ENCODE results near the gene USP25.

Gene USP25

DNA sequence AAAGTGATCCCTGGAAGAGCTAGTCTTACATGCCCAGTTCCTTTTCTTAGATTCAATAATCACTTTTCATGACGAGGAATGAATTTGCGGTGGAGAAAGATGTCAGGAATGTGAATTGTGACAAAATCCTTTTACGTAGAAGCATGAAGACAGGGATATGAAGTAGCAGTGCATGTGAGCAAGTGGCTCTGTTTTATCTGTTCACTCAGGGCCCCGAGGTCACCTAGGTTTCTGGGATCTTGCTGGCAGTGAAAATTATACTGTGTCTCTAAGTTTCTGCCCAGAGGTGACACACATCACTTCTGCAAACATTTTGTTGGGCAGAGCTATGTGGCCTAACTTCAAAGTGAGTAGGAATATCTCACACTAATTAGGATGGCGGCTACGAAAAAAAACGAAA is 79.3 kb downstream of the USP25 start:
- DNase-seq (ENCODE audit: low read depth in 3 of 3): no peak

DNA sequence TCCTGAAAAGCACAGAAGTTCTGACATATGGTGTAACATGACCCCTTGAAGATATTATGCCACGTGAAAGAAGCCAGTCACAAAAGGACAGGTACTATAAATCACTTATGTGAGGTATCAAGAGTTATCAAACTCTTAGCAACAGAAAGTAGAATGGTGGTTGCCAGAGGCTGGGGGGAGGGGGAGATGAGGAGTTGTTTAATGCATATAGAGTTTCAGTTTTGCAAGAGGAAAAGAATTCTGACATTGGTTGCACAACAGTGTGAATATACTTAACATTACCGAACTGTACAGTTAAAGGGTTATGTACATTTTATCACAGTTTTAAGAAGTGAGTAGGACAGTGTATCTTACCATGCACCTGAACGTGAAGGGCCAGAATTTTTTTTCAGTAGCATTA is 80.0 kb downstream of the USP25 start:
- no peak for DNase-seq (ENCODE audit: low read depth in 3 of 3)

DNA sequence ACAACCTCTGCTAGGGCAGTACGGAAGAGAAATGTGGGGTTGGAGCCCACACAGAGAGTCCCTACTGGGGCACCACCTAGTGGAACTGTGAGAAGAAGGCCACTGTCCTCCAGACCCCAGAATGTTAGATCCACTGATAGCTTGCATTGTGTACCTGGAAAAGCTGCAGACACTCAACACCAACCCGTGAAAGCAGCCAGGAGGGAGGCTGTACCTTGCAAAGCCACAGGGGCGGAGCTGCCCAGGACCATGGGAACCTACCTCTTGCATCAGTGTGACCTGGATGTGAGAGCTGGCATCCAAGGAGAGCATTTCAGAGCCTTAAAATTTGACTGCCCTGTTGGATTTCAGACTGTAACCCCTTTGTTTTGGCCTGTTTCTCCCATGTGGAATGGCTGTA is 85.5 kb downstream of the USP25 start:
- no peak for DNase-seq (ENCODE audit: low read depth in 3 of 3)

DNA sequence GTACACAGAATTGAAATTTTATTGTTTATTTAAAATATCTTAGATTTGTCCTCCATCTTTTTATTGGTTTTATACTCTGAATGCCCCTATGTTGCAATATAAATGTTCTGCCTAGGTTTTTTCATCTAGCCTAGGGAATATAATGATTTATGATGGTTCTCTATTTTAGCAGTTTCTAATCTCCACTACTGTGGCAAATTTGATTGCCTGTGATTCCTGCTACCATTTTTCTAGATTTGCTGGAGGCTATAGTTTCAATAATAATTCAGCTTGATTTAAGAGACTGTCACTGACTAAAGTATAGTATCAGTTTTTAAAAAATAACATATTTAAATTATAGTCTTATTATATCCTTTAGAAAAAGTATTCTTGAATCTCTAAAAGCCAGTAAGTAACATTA is 90.5 kb downstream of the USP25 start:
- DNase-seq (ENCODE audit: low read depth in 3 of 3): no peak

DNA sequence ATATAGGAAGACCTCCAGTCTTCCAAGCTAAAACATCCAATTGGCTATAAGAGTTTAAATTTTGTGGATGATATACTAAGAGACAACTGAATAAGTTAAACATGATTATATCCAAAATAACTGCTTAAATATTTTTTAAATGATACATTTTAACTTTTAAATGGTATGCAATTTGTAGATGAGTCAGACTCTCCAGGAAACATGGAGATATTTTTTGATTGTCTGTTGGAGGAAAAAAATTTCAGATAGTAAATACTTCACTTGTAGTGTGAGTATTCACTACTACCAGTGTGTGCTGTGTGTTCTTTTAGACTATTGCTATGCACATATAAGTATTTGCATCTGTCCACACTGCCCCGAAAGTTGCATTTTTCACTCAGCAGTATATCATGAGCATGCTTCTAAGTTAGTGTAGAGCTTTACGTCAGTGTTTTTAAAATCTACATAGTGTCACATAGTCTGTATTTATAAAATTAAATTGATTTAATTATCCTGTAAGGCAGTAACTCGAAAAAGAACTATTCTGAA is 91.1 kb downstream of the USP25 start:
- no peak for DNase-seq (ENCODE audit: low read depth in 3 of 3)

DNA sequence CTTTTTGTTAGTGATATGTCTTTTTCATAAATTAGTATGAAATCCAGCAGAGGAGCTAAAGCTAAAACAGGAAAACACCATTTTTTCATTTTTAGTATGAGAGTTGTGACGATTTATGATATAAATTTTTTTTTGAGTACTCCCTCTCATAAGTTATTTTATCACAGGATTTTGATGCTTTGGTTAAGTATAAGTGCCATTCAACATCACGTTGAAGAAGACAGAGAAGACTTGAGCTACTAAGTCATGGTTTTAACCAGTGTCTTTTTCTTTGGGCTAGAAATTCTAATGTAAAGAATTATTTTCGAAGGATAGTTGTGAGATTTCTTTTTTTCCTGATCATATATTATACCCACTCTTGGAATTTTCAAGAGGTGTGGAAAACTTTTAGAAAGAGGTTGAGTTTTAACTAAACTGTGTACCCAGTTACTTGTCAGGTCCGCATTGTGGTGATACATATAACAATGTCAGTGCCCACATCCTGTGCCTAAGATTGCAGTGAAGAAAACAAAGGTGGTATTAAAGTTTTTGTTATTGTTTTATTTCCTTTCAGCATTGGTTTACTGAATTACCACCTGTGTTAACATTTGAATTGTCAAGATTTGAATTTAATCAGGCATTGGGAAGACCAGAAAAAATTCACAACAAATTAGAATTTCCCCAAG is 93.8 kb downstream of the USP25 start:
- peak in 1 of 3 donors; percentile 1 for DNase-seq (ENCODE audit: low read depth in 3 of 3)

DNA sequence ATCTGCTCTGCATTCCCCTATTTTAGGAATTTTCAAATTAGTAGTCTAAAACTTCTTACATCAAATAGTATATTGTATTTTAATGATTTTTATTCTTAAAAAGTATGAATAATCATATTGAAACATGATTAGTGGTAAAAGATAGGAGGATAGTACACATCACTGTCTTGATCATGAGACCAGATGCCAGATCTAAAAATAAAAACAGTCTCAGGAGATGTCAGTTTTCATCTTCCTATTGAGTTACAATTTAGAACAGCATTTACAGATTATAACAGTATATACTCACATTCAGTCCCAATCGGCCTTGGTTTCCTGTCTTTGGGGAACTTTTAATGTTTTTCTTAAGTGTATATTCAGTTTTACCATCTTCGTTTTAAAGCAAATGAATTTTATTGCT is 95.9 kb downstream of the USP25 start:
- DNase-seq (ENCODE audit: low read depth in 3 of 3): no peak

DNA sequence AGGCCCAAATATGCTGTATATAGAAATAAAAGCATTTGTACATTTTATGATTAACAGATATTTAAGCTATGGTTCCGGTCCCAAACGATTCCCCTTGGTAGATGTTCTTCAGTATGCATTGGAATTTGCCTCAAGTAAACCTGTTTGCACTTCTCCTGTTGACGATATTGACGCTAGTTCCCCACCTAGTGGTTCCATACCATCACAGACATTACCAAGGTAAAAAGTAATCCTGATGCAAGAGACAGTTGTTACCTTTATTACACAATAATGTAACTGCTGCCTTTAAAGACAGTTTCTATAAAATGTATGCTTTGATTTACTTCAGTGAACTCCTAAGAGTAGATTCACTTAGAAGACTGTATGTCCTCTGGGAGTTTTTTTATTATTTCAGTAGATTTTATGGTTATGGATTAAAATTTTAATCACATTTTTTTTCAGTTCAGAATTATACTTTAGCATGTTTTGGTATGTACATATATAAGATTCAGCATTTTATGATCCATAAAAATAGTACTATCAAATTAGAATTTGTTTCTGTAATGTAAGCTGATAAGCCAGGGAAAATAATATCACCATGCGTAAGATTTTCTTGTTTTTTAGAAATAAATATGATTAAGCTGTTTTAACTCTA is 96.5 kb downstream of the USP25 start:
- peak in 1 of 3 donors; percentile 4 for DNase-seq (ENCODE audit: low read depth in 3 of 3)

DNA sequence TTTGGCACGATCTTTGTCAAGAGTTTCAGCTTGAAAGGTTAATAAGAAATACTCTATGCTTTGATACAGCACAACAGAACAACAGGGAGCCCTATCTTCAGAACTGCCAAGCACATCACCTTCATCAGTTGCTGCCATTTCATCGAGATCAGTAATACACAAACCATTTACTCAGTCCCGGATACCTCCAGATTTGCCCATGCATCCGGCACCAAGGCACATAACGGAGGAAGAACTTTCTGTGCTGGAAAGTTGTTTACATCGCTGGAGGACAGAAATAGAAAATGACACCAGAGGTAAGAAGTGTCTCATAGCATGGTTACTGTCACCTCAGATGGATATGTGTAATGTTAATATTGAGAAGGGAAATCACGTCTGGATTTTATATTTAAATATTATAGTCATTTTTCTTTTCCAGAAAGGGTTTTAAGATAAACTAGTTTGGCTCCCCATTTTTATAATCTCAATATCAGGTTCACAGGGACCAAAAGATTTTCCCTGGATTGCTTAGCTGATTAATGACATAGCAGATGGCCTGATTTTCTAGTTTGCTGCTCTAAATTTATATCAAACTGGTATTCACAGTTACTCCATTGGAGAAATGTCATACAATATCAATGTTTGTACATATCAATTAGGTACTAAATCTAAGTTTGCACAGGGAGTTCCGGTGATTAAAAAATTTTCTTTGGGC is 97.3 kb downstream of the USP25 start:
- DNase-seq (ENCODE audit: low read depth in 3 of 3): no peak

DNA sequence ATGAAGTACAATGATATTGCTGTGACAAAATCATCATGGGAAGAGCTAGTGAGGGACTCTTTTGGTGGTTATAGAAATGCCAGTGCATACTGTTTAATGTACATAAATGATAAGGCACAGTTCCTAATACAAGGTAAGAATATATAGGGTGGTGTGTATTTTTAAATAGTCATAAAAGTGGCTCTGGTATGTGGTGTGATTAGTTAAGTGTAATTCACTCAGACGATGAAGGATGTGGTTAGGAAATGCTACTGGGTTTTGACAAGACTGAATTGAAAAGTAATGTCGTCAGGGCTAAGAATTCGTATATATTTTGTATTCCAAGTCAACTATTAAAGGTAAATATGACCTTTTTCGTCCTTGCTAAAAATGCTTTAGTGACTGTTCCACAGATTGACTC is 101.7 kb downstream of the USP25 start:
- DNase-seq (ENCODE audit: low read depth in 3 of 3): no peak

DNA sequence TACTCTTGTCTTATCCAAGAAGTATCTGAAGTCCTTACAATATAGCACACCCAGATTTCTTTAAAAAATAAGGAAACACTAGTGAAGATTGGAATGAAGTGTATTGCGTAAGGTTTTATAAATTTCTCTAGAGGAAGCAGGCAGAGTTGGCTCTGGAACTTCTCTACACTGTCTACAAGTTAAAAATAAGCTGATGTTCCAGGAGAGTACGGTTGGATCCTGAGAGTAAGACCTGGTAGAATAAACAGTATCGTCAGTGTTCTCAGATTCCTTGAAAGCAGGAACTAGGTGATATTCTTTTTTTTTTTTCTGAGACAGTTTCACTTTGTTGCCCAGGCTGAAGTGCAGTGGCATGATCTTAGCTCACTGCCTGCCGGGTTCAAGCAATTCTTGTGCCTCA is 107.9 kb downstream of the USP25 start:
- no peak for DNase-seq (ENCODE audit: low read depth in 3 of 3)

DNA sequence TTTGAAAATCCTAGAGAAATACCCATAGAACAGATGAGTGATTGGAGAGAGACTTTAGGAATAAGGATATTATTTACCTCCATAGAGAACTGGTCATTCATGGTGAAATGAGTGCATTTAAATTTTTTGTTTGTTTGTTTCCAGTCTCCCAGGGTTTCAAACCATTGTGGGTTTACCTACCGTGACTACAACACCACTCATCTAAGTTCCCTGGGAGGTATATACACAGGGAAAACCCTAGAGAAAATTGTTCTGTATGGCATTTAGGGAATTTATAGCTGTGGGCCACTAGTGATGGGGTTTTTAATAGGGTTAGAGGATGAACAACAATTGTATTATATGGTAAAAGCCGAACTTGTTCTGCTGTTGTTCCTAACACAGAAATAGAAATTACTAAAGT is 109.2 kb downstream of the USP25 start:
- DNase-seq (ENCODE audit: low read depth in 3 of 3): no peak

DNA sequence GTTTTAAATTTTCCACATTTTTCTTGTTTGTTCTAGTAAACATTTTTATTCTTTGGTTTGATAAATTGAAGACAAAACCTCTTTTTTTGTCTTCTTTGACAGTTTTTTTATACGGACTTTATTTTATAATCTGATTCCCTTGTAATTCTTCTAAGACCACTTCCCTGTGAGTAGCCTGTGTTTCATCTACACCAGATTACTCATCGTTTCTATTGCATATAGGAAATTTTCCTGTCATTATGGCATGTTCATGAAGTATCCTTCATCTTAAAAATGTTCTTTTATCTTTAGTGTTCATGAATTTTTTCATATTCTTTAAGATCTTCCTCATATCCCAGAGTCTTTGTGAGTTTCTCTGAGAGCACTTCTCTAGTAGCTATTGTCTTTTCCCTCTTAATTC is 109.8 kb downstream of the USP25 start:
- no peak for DNase-seq (ENCODE audit: low read depth in 3 of 3)

DNA sequence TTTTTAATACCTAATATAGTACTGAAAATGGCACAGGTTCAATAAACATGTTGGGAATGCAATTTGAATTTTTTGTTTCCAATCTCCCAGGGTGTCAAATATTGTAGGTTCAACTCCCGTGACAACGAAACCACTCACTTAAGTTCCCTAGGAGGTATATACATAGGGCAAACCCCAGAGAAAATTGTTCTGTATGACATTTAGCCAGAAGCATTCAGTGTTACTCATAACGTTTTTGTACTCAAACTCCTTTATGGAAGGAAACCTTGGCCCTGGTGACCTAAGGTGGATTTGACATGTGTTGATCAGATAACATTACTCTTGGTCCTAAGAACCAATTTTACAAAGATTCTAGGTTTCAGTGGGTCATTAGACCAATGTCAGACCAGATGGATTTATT is 110.6 kb downstream of the USP25 start:
- no peak for DNase-seq (ENCODE audit: low read depth in 3 of 3)

DNA sequence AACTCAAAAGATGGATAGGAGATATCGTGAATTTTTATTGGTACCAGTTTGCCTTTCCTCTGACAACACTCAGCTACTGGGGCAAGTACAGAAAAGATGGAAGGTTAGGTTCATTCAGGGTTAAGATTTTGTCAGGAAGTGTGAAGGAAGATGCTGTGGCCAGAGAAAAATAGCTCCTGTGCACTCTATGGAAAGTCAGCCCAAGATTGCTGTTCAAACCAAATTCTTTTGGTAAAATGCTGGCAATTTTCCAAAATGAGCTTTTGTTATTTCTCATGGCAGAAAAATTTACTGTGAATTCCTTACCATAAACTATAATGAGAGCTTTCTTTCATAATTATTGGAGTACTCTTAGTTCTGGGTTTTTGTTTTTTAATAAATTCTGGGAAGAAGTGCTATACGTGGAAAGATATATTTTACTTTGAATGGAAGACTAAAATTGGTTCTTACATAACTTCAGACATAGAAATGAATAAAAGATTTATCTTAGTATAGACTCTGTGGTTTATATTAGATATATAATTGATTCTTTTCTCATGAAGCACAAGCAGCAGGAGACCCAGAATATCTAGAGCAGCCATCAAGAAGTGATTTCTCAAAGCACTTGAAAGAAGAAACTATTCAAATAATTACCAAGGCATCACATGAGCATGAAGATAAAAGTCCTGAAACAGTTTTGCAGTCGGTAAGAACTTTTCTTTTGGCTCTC is 112.2 kb downstream of the USP25 start:
- DNase-seq (ENCODE audit: low read depth in 3 of 3): no peak

DNA sequence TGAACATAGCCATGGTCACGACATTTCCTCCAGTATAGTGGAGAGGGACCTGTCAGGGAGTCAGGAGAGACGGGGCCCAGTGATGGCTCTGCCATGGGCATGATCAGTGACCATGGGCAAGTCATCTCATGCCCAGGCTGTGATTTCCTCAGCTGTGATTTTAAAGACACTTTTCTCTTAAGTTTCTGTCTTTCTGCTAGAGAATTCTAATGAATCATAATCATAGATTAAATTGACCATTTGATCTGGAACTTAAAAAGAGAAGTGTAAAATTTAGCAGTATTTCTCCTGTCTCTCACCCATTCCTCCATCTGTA is 112.7 kb downstream of the USP25 start:
- DNase-seq (ENCODE audit: low read depth in 3 of 3): no peak

DNA sequence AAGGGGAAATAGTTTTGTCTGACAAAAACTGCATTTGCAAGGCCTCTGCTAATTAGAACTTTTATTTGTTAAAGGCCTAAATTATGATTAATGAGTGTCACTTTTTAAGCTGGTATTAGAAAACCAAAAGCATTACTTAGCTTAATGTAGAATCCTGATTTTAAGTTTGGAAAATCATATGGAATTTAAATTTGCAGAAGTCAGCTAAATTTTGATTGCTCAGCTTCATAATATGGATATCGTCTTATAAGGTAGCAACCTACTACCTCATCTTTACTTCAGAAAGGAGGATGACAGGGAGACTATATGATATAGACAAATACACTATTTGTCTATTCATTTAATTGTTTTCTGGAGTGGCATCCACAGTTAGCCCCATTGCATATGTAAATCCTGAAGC is 114.0 kb downstream of the USP25 start:
- DNase-seq (ENCODE audit: low read depth in 3 of 3): no peak

DNA sequence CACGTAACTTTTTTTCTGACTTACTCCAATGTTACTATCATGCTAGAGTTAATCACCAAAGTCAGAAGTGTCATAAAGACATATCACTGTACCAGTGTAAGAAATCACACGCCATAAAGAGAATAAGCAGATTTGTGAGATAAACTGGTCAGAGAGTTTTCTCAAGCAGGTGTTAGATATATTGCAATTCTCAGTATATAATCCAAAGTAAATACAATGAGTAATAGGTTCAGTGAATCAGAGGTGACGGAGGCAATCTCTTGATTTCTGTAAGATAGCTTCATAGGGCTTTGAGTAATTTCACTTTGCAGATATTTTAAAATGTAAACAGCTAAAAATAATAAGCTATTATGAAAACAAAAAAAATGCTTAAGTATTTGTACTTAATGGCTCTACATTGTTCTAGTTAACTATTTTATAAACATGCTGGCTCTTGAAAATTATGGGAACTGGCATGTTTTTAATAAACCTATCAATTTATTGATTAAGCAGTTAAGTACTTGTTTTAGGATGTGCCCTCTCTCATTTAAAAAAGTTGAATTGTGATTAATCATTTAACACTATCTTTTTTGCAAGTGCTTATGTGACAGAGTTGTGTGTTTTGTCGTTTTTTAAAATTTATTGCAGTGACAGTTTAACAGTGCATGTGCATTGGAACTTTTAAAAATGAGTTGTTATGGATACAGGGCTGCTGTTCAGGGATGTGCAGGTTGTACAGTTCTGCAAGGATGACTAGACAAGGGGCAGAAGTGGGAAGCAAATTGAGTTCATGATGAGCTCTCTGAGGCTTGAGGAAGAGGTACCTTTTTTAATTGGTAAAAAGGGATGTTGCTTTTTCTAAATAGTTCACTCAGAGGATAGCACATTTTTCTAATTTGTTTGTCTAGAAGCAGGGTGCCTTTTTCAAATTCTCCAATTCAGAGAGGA is 119.1 kb downstream of the USP25 start:
- no peak for DNase-seq (ENCODE audit: low read depth in 3 of 3)

DNA sequence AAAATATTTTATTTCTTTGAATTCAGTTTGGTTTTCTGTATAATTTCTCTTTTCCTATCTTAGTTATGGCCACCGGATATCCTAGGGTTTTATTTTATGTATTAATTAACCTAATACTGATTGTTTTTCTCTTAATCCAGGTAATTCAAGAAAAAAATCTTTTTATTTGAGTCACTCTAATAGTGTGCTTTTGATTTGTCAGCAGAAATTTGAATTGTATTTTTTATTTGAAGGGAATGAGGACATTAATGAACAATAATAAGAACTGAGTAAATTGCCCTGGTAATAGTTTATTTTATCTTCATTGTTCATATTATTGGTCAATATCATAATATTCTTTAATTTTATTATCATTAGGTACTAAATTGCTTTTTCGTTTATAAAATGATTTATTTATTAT is 120.1 kb downstream of the USP25 start:
- DNase-seq (ENCODE audit: low read depth in 3 of 3): no peak

DNA sequence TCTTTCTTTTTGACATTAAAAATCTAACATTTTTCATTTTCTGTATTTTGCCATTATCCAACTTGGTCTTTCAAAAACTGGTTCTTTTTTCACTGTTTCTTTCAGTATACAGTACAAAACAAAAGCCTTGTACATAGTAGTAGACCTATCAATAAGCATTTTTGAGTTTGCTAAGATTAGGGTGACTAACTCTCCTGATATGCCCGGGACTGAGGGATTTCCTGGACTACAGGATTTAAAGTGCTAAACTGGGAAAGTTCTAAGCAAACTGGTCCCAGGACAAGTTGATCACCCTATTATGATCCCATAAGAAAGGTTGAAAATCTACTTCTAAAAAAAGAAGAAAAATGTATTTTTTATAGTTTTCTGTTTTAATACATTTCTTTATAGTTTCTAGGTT is 120.9 kb downstream of the USP25 start:
- no peak for DNase-seq (ENCODE audit: low read depth in 3 of 3)

DNA sequence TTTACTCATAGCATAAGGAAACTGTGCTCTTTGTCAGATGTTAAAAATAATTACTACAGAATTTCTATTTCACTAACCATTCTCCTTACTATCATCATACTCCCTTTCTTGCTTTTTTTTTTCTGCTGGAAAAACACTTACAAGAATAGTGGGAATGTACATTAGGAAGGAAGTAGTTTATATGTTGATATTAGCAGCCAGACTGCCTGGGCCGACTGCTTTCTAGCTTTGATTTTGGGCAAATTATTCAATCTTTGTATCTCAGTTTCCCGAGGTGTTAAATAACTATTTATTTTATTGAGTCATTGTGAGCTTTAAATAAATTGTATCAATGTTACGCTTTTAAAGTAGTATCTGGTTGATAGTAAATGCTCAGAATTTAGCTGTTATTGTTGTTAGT is 122.4 kb downstream of the USP25 start:
- DNase-seq (ENCODE audit: low read depth in 3 of 3): no peak

DNA sequence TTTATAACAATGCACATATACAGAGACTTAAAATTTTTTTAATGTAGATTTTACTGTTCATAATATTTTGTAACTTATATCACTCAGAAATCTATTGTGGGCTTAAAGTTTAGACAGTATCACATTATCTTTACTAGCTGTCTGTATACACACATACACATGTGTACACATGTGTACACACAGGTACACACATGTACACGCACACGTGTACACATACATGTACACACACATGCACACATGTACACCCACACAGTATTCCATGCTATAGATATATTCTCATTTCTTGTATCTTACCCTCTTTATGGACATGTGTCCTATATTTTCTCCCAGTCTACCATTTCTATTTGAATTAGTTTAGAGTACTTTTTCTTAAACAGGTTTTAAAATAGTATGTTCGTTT is 123.3 kb downstream of the USP25 start:
- DNase-seq (ENCODE audit: low read depth in 3 of 3): no peak

Measured in stimulated activated CD4-positive, alpha-beta T cell treated with anti-CD3 and anti-CD28 coated beads, TNF-alpha, amount 100 ng/mL, for 48 hours (primary cell).